Stomach (tissue), 9 donors: ENCODE measurements around the gene PCNX3. TPM values are rescaled to one million over a fixed set of nuclear protein-coding genes. Genes with fewer than 3 reads are reported as not detected.
A peak's percentile ranks its signal among the peaks of the same experiment; 100 is the strongest.

Experiments used
- DNase-seq, 2 donors: peaks; one replicate each; pipeline versions ENCODE4 v3.0.0 to v3.0.0-alpha.2; 2013 to 2019
- H3K27ac ChIP-seq, 5 donors: fragments of 200-600 bp in 4 of 5; sonication (generic) in 4 of 5; one replicate each; pipeline ENCODE4 v1.5.1; 2013 to 2019; ENCODE audit warnings: mild to moderate bottlenecking in 1 of 5, moderate library complexity in 1 of 5
- H3K27me3 ChIP-seq, 3 donors: fragments of 200-600 bp; sonication (generic); one replicate each; pipeline ENCODE4 v1.5.1; 2017 to 2019; ENCODE audit warnings: mixed run types in 1 of 3
- H3K36me3 ChIP-seq, 4 donors: fragments of 200-600 bp; sonication (generic); 1 replicate in 3 of 4; 2 replicates in 1 of 4; pipeline ENCODE4 v1.5.1; 2016 to 2019
- H3K4me1 ChIP-seq, 4 donors: fragments of 200-600 bp; sonication (generic); one replicate each; pipeline ENCODE4 v1.5.1; 2016 to 2019
- H3K4me3 ChIP-seq, 4 donors: fragments of 200-600 bp; sonication (generic) in 3 of 4; one replicate each; pipeline ENCODE4 v1.5.1; 2016 to 2019; ENCODE audit warnings: mild to moderate bottlenecking in 1 of 4
- H3K9me3 ChIP-seq, 4 donors: fragments of 200-600 bp; sonication (generic); one replicate each; pipeline ENCODE4 v1.5.1; 2016 to 2019
- EP300 ChIP-seq: sonication (generic); formaldehyde crosslinking; IDR thresholded peaks from one replicate; pipeline ENCODE4 v1.6.1; 2017; ENCODE audit warnings: antibody characterized with exemption
- POLR2A ChIP-seq, 4 donors: fragments of 450-650 bp; IDR thresholded peaks; one replicate each; pipeline ENCODE4 v1.6.1; 2016; ENCODE audit warnings: antibody characterized with exemption in 4 of 4, control low read depth in 2 of 4, mild to moderate bottlenecking in 1 of 4, moderate library complexity in 1 of 4
- POLR2AphosphoS5 ChIP-seq, 3 donors: sonication (generic); formaldehyde crosslinking; IDR thresholded peaks; one replicate each; pipeline ENCODE4 v1.6.1; 2016; ENCODE audit warnings: antibody characterized with exemption in 3 of 3
- WGBS, 5 donors: extraction: QIAGEN DNeasy Blood & Tissue Kit in 3 of 5; methylation state at CpG; one replicate each; pipeline versions ENCODE4 v1.1.5 to v1.1.7; 2013 to 2018; 5-methylcytosine and 5-hydroxymethylcytosine counted together
- intact Hi-C: fragments of 100-400 bp; cut with DNase I; formaldehyde crosslinking; loops from one replicate; pipeline ENCODE4 v1.15.1; 2023; ENCODE audit warnings: low total_unique reads
- polyA plus RNA-seq, 3 donors: library from polyadenylated mRNA; stranded (reverse); fragments of 200-250 nt; gene quantifications; one replicate each; pipeline ENCODE4 v1.2.3, GENCODE V29; 2013
- total RNA-seq, 5 donors: library from RNA; depleted of rRNA; stranded (reverse); fragments of >200 nt; gene quantifications; one replicate each; pipeline versions ENCODE4 v1.1.0 to v1.2.3, GENCODE V29; 2014 to 2016
- TF ChIP-seq, protein P1 (sequence below), 7 experiments: fragments of 450-650 bp in 4 of 7; fragments of 200-600 bp in 3 of 7; sonication (generic) in 3 of 7; IDR thresholded peaks; one replicate each; pipeline ENCODE4 v1.5.1; 2016 to 2019; ENCODE audit warnings: antibody characterized with exemption in 7 of 7, control low read depth in 2 of 7, mild to moderate bottlenecking in 1 of 7
- donor health status: healthy with polysubstance abuse.
- donor health status: Bipolar disorder and iron deficiency.
- donor health status: healthy.

Gene PCNX3
- total and polyA plus RNA-seq, 8 donors, result 4.6 to 76.2 (median 22.0) TPM

DNA sequence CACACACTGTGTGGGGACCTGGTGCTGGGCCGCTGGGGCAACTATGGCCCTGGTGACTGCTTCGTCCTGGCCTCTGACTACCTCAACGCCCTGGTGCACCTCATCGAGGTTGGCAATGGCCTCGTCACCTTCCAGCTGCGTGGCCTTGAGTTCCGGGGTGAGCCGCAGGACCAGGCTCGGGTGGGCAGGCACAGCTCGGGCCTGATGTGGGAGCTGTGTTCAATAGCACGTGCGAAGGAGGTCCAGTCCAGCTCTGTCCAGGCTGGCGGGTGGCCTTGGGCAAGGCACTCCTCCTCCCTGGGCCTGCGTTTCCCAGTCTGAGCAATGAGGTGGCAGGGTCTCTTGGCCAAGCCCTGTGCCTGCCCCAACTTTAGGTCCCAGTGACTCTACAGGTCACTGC is 14.0 kb downstream of the PCNX3 start:
- Histone ChIP-seq H3K4me1 (peaks cover 0 to 12% (median 4%) of the 10 kb centered on the region in 4 donors), H3K27ac (no peak overlapping the region), H3K4me3 (no peak overlapping the region), H3K27me3 (no peaks in the 10 kb centered on the region), H3K9me3 (no peaks in the 10 kb centered on the region), H3K36me3 (peaks cover 71 to 100% (median 99%) of the 10 kb centered on the region in 4 donors)
- intact Hi-C loops, result loop anchor here (10.0 kb wide), 1 partner anchor 75 kb away; no protein-coding TSS in a partner anchor
- 96 to 99% (median 97%) methylated on average over 5 to 14 of the region's 14 CpGs for WGBS, 5 donors
- DNase-seq, result no peak
- no peak for TF ChIP-seq POLR2AphosphoS5 (IDR thresholded peaks at IDR 0.05)
- no peak for TF ChIP-seq POLR2A (IDR thresholded peaks at IDR 0.05)

- H3K9me3 ChIP-seq, result no peaks in the 10 kb centered on the region
- TF ChIP-seq POLR2A (IDR thresholded peaks at IDR 0.05) (no peak), EP300 (no peak), POLR2AphosphoS5 (IDR thresholded peaks at IDR 0.05) (no peak)
- TF ChIP-seq, protein P1, sequence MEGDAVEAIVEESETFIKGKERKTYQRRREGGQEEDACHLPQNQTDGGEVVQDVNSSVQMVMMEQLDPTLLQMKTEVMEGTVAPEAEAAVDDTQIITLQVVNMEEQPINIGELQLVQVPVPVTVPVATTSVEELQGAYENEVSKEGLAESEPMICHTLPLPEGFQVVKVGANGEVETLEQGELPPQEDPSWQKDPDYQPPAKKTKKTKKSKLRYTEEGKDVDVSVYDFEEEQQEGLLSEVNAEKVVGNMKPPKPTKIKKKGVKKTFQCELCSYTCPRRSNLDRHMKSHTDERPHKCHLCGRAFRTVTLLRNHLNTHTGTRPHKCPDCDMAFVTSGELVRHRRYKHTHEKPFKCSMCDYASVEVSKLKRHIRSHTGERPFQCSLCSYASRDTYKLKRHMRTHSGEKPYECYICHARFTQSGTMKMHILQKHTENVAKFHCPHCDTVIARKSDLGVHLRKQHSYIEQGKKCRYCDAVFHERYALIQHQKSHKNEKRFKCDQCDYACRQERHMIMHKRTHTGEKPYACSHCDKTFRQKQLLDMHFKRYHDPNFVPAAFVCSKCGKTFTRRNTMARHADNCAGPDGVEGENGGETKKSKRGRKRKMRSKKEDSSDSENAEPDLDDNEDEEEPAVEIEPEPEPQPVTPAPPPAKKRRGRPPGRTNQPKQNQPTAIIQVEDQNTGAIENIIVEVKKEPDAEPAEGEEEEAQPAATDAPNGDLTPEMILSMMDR (IDR thresholded peaks at IDR 0.05), result no peak
- whole genome bisulfite sequencing, 5 donors, result 61 to 83% (median 67%) methylated on average over 11 of the region's 11 CpGs
- peaks cover 71 to 100% (median 99%) of the 10 kb centered on the region in 4 donors for H3K36me3 ChIP-seq
- no peak overlapping the region for H3K27ac ChIP-seq
- no peak overlapping the region for H3K4me3 ChIP-seq
- DNase-seq, result no peak
- H3K4me1 ChIP-seq, result peaks cover 0 to 12% (median 4%) of the 10 kb centered on the region in 4 donors
- intact Hi-C loops, result no loop called here
- no peaks in the 10 kb centered on the region for H3K27me3 ChIP-seq
Measured at GRCh38 chr11:65630215-65630614, 14.6 kb downstream of the PCNX3 start.

- Histone ChIP-seq H3K36me3 (peaks cover 63 to 86% (median 86%) of the 10 kb centered on the region in 4 donors), H3K4me1 (peaks cover 12 to 26% (median 13%) of the 10 kb centered on the region in 4 donors), H3K4me3 (no peak overlapping the region), H3K27ac (peak overlapping the region in 1 of 5 donors; percentile 5), H3K9me3 (no peaks in the 10 kb centered on the region), H3K27me3 (no peaks in the 10 kb centered on the region)
- no peak for DNase-seq
- intact Hi-C loops, result no loop called here
- WGBS, 5 donors, result 81 to 90% (median 82%) methylated on average over 15 to 20 of the region's 20 CpGs
- TF ChIP-seq, protein P1 (IDR thresholded peaks at IDR 0.05), result no peak
- TF ChIP-seq POLR2A (IDR thresholded peaks at IDR 0.05) (no peak), EP300 (no peak), POLR2AphosphoS5 (IDR thresholded peaks at IDR 0.05) (no peak)
Measured at GRCh38 chr11:65633390-65634108, 18.0 kb downstream of the PCNX3 start.

DNA sequence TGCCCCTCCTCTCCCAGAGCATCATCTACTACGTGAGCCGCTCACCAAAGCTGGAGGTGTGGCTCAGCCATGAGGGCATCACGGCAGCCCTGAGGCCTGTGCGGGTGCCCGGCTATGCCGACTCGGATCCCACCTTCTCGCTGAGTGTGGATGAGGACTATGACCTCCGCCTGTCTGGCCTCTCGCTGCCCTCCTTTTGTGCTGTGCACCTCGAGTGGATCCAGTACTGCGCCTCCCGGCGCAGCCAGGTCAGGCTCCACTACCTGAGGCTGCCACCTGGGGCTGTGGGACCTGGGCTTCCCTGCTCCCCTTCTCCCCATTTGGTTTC is 18.5 kb downstream of the PCNX3 start:
- H3K27ac ChIP-seq, result no peak overlapping the region
- WGBS, 5 donors, result 89 to 91% (median 90%) methylated on average over 10 to 14 of the region's 14 CpGs
- intact Hi-C loops, result no loop called here
- H3K9me3 ChIP-seq, result no peaks in the 10 kb centered on the region
- H3K4me3 ChIP-seq, result no peak overlapping the region
- no peak for DNase-seq
- no peaks in the 10 kb centered on the region for H3K27me3 ChIP-seq
- H3K36me3 ChIP-seq, result peaks cover 57 to 81% (median 81%) of the 10 kb centered on the region in 4 donors
- TF ChIP-seq POLR2A (IDR thresholded peaks at IDR 0.05), result no peak
- TF ChIP-seq POLR2AphosphoS5 (IDR thresholded peaks at IDR 0.05), result no peak
- TF ChIP-seq, protein P1 (IDR thresholded peaks at IDR 0.05), result no peak
- no peak for TF ChIP-seq EP300
- peaks cover 18 to 31% (median 19%) of the 10 kb centered on the region in 4 donors for H3K4me1 ChIP-seq

- Histone ChIP-seq H3K27ac (no peak overlapping the region), H3K4me3 (no peak overlapping the region), H3K36me3 (peaks cover 54 to 77% (median 77%) of the 10 kb centered on the region in 4 donors), H3K9me3 (no peaks in the 10 kb centered on the region), H3K4me1 (peaks cover 21 to 35% (median 22%) of the 10 kb centered on the region in 4 donors), H3K27me3 (no peaks in the 10 kb centered on the region)
- no peak for TF ChIP-seq POLR2AphosphoS5 (IDR thresholded peaks at IDR 0.05)
- TF ChIP-seq POLR2A (IDR thresholded peaks at IDR 0.05), result no peak
- TF ChIP-seq, protein P1 (IDR thresholded peaks at IDR 0.05), result no peak
- TF ChIP-seq EP300, result no peak
- DNase-seq, result no peak
- intact Hi-C loops, result no loop called here
- WGBS, 5 donors, result 78 to 90% (median 86%) methylated on average over 1 to 11 of the region's 11 CpGs
Measured at GRCh38 chr11:65634440-65634839, 18.9 kb downstream of the PCNX3 start.
